Osteoblast (primary cell): ENCODE data around the gene EFNB1. TPM values are rescaled to one million over a fixed set of nuclear protein-coding genes. Genes with fewer than 3 reads are reported as not detected.
"Not testable (repeated sequence)": the region's sequence is repeated elsewhere in the genome, so short reads cannot be mapped to it uniquely, and the experiment has no call there.

Experiments used
- DNase-seq: peaks from one replicate; pipeline ENCODE4 v3.0.0; 2011; ENCODE audit warnings: low spot score, mixed read lengths; ENCODE audit not compliant: insufficient read length; ENCODE audit errors: missing footprints
- H2AFZ ChIP-seq: 2 replicates; pipeline ENCODE4 v1.6.0; 2011; ENCODE audit warnings: mild to moderate bottlenecking, low read length
- H3K27ac ChIP-seq: 2 replicates; pipeline ENCODE4 v1.5.1; 2011; ENCODE audit warnings: mild to moderate bottlenecking, low read depth, low read length, moderate library complexity
- H3K27me3 ChIP-seq: 2 replicates; pipeline ENCODE4 v1.6.0; 2012; ENCODE audit warnings: mild to moderate bottlenecking, control low read depth, inconsistent platforms, low read length, moderate library complexity; ENCODE audit not compliant: insufficient read depth
- H3K36me3 ChIP-seq: 2 replicates; pipeline ENCODE4 v1.5.1; 2011; ENCODE audit warnings: mild to moderate bottlenecking, low read length, control low read depth, moderate library complexity; ENCODE audit not compliant: insufficient read depth
- H3K4me1 ChIP-seq: 2 replicates; pipeline ENCODE4 v1.5.1; 2011; ENCODE audit warnings: mild to moderate bottlenecking, low read length, control low read depth, moderate library complexity; ENCODE audit not compliant: insufficient read depth
- H3K4me2 ChIP-seq: 2 replicates; pipeline ENCODE4 v1.6.0; 2011; ENCODE audit warnings: mild to moderate bottlenecking, low read length; ENCODE audit not compliant: insufficient read depth
- H3K4me3 ChIP-seq: fragments of 200-600 bp; sonication (generic); 3 replicates; pipeline ENCODE4 v1.5.1; 2012; ENCODE audit warnings: mild to moderate bottlenecking, low read length, inconsistent platforms; ENCODE audit not compliant: insufficient read depth
- H3K79me2 ChIP-seq: 2 replicates; pipeline ENCODE4 v1.6.0; 2012; ENCODE audit warnings: mild to moderate bottlenecking, low read length, control low read depth, inconsistent platforms; ENCODE audit not compliant: insufficient read depth
- H3K9me3 ChIP-seq: 2 replicates; pipeline ENCODE4 v1.5.1; 2011; ENCODE audit warnings: low read depth, low read length, control low read depth
- H4K20me1 ChIP-seq: 2 replicates; pipeline ENCODE4 v1.6.0; 2012; ENCODE audit warnings: mild to moderate bottlenecking, low read length, control low read depth; ENCODE audit not compliant: insufficient read depth
- CTCF ChIP-seq: IDR thresholded peaks from 2 replicates; pipeline ENCODE4 v1.5.1; 2011; ENCODE audit warnings: mild to moderate bottlenecking, low read depth, low read length, moderate library complexity; ENCODE audit errors: extremely low read depth
- total RNA-seq: library from RNA; depleted of rRNA; stranded (reverse); fragments of >200 nt; gene quantifications from 2 replicates; pipeline ENCODE4 v1.2.3, GENCODE V29; 2012

The EFNB1 gene
- total RNA-seq, result 34.7 and 35.7 TPM in 2 replicates

GRCh38 chrX:68828740-68829581, at the start of gene EFNB1:
TSS of gene EFNB1 (plus strand) at chrX:68829021. CDS start at chrX:68829777, 756 bp downstream.
- peaks cover 17% of the 10 kb centered on the region for H4K20me1 ChIP-seq
- peak within 1 kb of the TSS; percentile 76 for H3K4me2 ChIP-seq
- peak within 1 kb of the TSS; percentile 77 for H3K4me3 ChIP-seq
- no peaks in the 10 kb centered on the region for H3K9me3 ChIP-seq
- TF ChIP-seq CTCF, result no peak
- peak within 1 kb of the TSS; percentile 22 for H2AFZ ChIP-seq
- peak within 1 kb of the TSS; percentile 3 for H3K27ac ChIP-seq
- H3K27me3 ChIP-seq, result peaks cover 19% of the 10 kb centered on the region
- DNase-seq, result peak; percentile 97
- peaks cover 25% of the 10 kb centered on the region for H3K79me2 ChIP-seq
- peaks cover 3% of the 10 kb centered on the region for H3K4me1 ChIP-seq
- H3K36me3 ChIP-seq, result no peaks in the 10 kb centered on the region

GRCh38 chrX:68781295-68781694, 47.5 kb upstream of the EFNB1 start:
- H3K36me3 ChIP-seq, DNase-seq, H4K20me1 ChIP-seq, H3K79me2 ChIP-seq, H3K9me3 ChIP-seq, H3K27ac ChIP-seq, H3K4me2 ChIP-seq, H2AFZ ChIP-seq, H3K4me1 ChIP-seq, H3K4me3 ChIP-seq: not testable (repeated sequence)
- peaks cover 12% of the 10 kb centered on the region for H3K27me3 ChIP-seq

- Histone ChIP-seq H3K27me3 (peaks cover 23% of the 10 kb centered on the region), H3K79me2 (no peaks in the 10 kb centered on the region), H3K4me1 (no peaks in the 10 kb centered on the region), H2AFZ (no peak overlapping the region), H3K27ac (no peak overlapping the region), H3K4me3 (no peak overlapping the region), H3K36me3 (no peaks in the 10 kb centered on the region), H3K9me3 (no peaks in the 10 kb centered on the region), H4K20me1 (no peaks in the 10 kb centered on the region), H3K4me2 (no peak overlapping the region)
- no peak for DNase-seq
- TF ChIP-seq CTCF, result no peak
Observed at GRCh38 chrX:68784816-68785215, 44.0 kb upstream of the EFNB1 start.

- H4K20me1 ChIP-seq, result not testable (repeated sequence)
Observed at GRCh38 chrX:68786581-68786980, 42.2 kb upstream of the EFNB1 start.

GRCh38 chrX:68789966-68790365, 38.9 kb upstream of the EFNB1 start:
- H3K4me1 ChIP-seq, result no peaks in the 10 kb centered on the region
- H4K20me1 ChIP-seq, result no peaks in the 10 kb centered on the region
- H3K27me3 ChIP-seq, result peaks cover 47% of the 10 kb centered on the region
- peaks cover 2% of the 10 kb centered on the region for H3K9me3 ChIP-seq
- no peaks in the 10 kb centered on the region for H3K79me2 ChIP-seq
- no peak overlapping the region for H3K27ac ChIP-seq
- no peak overlapping the region for H2AFZ ChIP-seq
- DNase-seq, result no peak
- TF ChIP-seq CTCF, result no peak
- H3K4me3 ChIP-seq, result no peak overlapping the region
- H3K36me3 ChIP-seq, result no peaks in the 10 kb centered on the region
- H3K4me2 ChIP-seq, result no peak overlapping the region

More at GRCh38 chrX:68786581-68786980, 42.2 kb upstream of the EFNB1 start:
- DNase-seq, H3K4me2 ChIP-seq, H2AFZ ChIP-seq, H3K4me3 ChIP-seq, H3K79me2 ChIP-seq, H3K4me1 ChIP-seq, H3K27ac ChIP-seq, H3K36me3 ChIP-seq, H3K9me3 ChIP-seq: not testable (repeated sequence)
- peaks cover 30% of the 10 kb centered on the region for H3K27me3 ChIP-seq
